Measurements from ENCODE around the gene OR2T8. TPM values are rescaled to one million over a fixed set of nuclear protein-coding genes. Genes with fewer than 3 reads are reported as not detected.

OR2T8 gene
- total RNA-seq, 1 experiment from 2014 or later, result not detected

- Histone ChIP-seq H4K5ac (ENCODE audit: insufficient read length, low read depth, low read length) (no peak overlapping the region), H3K23ac (ENCODE audit: insufficient read length, low read depth, low read length) (no peak overlapping the region), H3K27ac (ENCODE audit: insufficient read length, low read depth, low read length) (no peak overlapping the region), H3K9me3 (ENCODE audit: control insufficient read depth, low read depth, low read length) (no peaks in the 10 kb centered on the region), H3K79me2 (ENCODE audit: insufficient read depth, low read length) (no peaks in the 10 kb centered on the region), H3K79me1 (ENCODE audit: insufficient read depth, low read depth, low read length, poor library complexity, severe bottlenecking) (no peaks in the 10 kb centered on the region), H3K18ac (ENCODE audit: insufficient read length, low read depth, low read length) (no peak overlapping the region), H3K14ac (ENCODE audit: insufficient read depth, low read length) (no peak overlapping the region), H3K9ac (ENCODE audit: extremely low read depth, insufficient read length, low read length) (no peak overlapping the region), H3K56ac (ENCODE audit: insufficient read length, low read depth, low read length) (no peak overlapping the region), H2BK20ac (ENCODE audit: low read depth, low read length, poor library complexity, severe bottlenecking) (no peak overlapping the region), H3K27me3 (ENCODE audit: insufficient read depth, low read length) (no peaks in the 10 kb centered on the region), H2BK15ac (ENCODE audit: low read depth, low read length) (no peak overlapping the region), H3K4ac (ENCODE audit: low read depth, low read length) (no peak overlapping the region), H2BK5ac (ENCODE audit: insufficient read length, low read length) (no peak overlapping the region), H4K8ac (replicated peaks; ENCODE audit: insufficient read length, low read depth, low read length) (no peak overlapping the region), H4K20me1 (ENCODE audit: control insufficient read depth, insufficient read depth, insufficient read length) (no peaks in the 10 kb centered on the region), H2AK5ac (ENCODE audit: insufficient read length, low read length) (no peak overlapping the region), H3K4me1 (ENCODE audit: insufficient read depth, low read length) (no peaks in the 10 kb centered on the region; the same call in 1 of the 2 replicates), H2BK120ac (ENCODE audit: low read depth, low read length, poor library complexity, severe bottlenecking) (no peak overlapping the region), H2AFZ (ENCODE audit: low read length) (no peak overlapping the region), H3K4me2 (ENCODE audit: insufficient read depth, insufficient read length, low read length) (no peak overlapping the region), H4K91ac (ENCODE audit: insufficient read length, low read depth, low read length) (no peak overlapping the region), H3T11ph (ENCODE audit: low read length) (no peak overlapping the region), H2BK12ac (ENCODE audit: insufficient read length, low read depth, low read length) (no peak overlapping the region), H3K23me2 (ENCODE audit: insufficient read length, low read depth, low read length, poor library complexity, severe bottlenecking) (no peaks in the 10 kb centered on the region)
- Mint-ChIP-seq H3K27me3 (ENCODE audit: low read depth) (no peaks in the 10 kb centered on the region; the same call in 1 of the 2 replicates), H3K4me1 (peaks cover 20 to 22% of the 10 kb centered on the region in 2 experiments), H3K27ac (peak overlapping the region in 1 of 3 experiments; percentile 88; a peak in 1 of 7 replicates), H3K4me3 (no peak overlapping the region), H3K36me3 (ENCODE audit: insufficient read depth in 1 of 3, low read depth in 3 of 3) (peaks cover 12 to 43% (median 15%) of the 10 kb centered on the region in 3 experiments), H3K9me3 (peaks cover 75 to 84% of the 10 kb centered on the region in 2 experiments)
- no CpG with 5 or more reads among the region's 9 CpGs for WGBS (ENCODE audit: extremely low coverage, insufficient read length, low lambda C conversion rate)
- TF ChIP-seq CTCF (conservative IDR thresholded peaks at IDR 0.05), result no peak
- no peak for DNase-seq
Observed at GRCh38 chr1:247905910-247906503, 14.0 kb upstream of the OR2T8 start.
